ENCODE measurements around the gene CADPS2.

The CADPS2 gene

GRCh38 chr7:122430710-122431109, 455.6 kb downstream of the CADPS2 start:
- no peak for DNase-seq

- no peak for DNase-seq
These were observed 456.3 kb downstream of the CADPS2 start for GRCh38 chr7:122429926-122430325.

GRCh38 chr7:122425731-122426130, 460.5 kb downstream of the CADPS2 start:
- DNase-seq, result no peak

- no peak for DNase-seq
These were observed 462.7 kb downstream of the CADPS2 start for GRCh38 chr7:122423591-122423990.

GRCh38 chr7:122416336-122416735, 469.9 kb downstream of the CADPS2 start:
- no peak for DNase-seq

- no peak for DNase-seq
These were observed 470.8 kb downstream of the CADPS2 start for GRCh38 chr7:122415510-122415909.

- DNase-seq, result no peak
These were observed 472.9 kb downstream of the CADPS2 start for GRCh38 chr7:122413339-122413738.

GRCh38 chr7:122412883-122413282, 473.4 kb downstream of the CADPS2 start:
- DNase-seq, result no peak

GRCh38 chr7:122412441-122412840, 473.8 kb downstream of the CADPS2 start:
- DNase-seq, result no peak

- DNase-seq, result no peak
These were observed 479.1 kb downstream of the CADPS2 start for GRCh38 chr7:122407195-122407594.

- no peak for DNase-seq
These were observed 483.1 kb downstream of the CADPS2 start for GRCh38 chr7:122403113-122403512.

GRCh38 chr7:122402235-122402634, 484.0 kb downstream of the CADPS2 start:
- DNase-seq, result no peak

GRCh38 chr7:122397381-122397780, 488.9 kb downstream of the CADPS2 start:
- DNase-seq, result no peak

- DNase-seq, result no peak
These were observed 491.7 kb downstream of the CADPS2 start for GRCh38 chr7:122394512-122394911.

GRCh38 chr7:122384528-122384927, 501.7 kb downstream of the CADPS2 start:
- DNase-seq, result no peak

- no peak for DNase-seq
These were observed 502.3 kb downstream of the CADPS2 start for GRCh38 chr7:122383934-122384333.

GRCh38 chr7:122380992-122381391, 505.3 kb downstream of the CADPS2 start:
- no peak for DNase-seq

GRCh38 chr7:122379491-122379890, 506.8 kb downstream of the CADPS2 start:
- no peak for DNase-seq

GRCh38 chr7:122369756-122370155, 516.5 kb downstream of the CADPS2 start:
- no peak for DNase-seq

GRCh38 chr7:122364761-122365280, 521.4 kb downstream of the CADPS2 start:
- DNase-seq, result no peak

- DNase-seq, result no peak
These were observed 523.1 kb downstream of the CADPS2 start for GRCh38 chr7:122363144-122363543.

- DNase-seq, result no peak
These were observed 523.8 kb downstream of the CADPS2 start for GRCh38 chr7:122362473-122362872.

GRCh38 chr7:122354656-122355055, 531.6 kb downstream of the CADPS2 start:
- no peak for DNase-seq

GRCh38 chr7:122352454-122352853, 533.8 kb downstream of the CADPS2 start:
- DNase-seq, result no peak

- no peak for DNase-seq
These were observed 535.6 kb downstream of the CADPS2 start for GRCh38 chr7:122350701-122351100.

GRCh38 chr7:122344303-122344620, 542.0 kb downstream of the CADPS2 start:
- DNase-seq, result no peak

Data from CD4-positive, alpha-beta T cell treated with Interleukin-17A for 4 hours (primary cell).